ENCODE results near the gene NEB. TPM values are rescaled to one million over a fixed set of nuclear protein-coding genes. Genes with fewer than 3 reads are reported as not detected.

Gene NEB
- total and polyA plus RNA-seq, 2 donors (not counting 1 experiment from before 2014, with no cell fraction given) = 3.6 to 4.6 TPM

DNA sequence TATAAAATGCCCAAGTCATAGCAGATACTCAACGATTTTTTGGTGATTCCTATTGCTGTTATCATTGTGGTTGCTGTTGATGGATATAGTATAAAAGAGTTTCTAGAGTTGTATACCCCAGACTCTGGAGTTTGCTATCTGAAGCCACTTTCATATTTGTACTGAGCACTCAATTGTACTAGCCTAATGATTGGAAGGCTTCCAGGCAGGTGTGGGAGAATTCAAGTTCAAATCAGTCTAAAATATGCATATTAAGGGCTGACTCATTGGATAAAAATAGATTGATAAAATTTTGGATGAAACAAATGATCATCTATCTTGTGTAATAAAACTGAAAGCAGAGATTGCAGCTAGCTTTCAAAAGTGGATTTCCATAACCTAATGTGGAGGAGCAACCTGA is 122.9 kb downstream of the NEB start:
- DNase-seq (no peak), ATAC-seq (ENCODE audit: low read depth) (no peak)
- Histone ChIP-seq H3K9ac (ENCODE audit: low read length) (no peak overlapping the region), H3K27me3 (replicated peaks in 1 of 4; ENCODE audit: control extremely low read depth in 1 of 4, control insufficient read depth in 3 of 4, insufficient read depth in 4 of 4, low read length in 3 of 4) (no peaks in the 10 kb centered on the region), H3K36me3 (replicated peaks in 1 of 2; ENCODE audit: control extremely low read depth in 1 of 2, control insufficient read depth in 1 of 2, extremely low read depth in 1 of 2, insufficient read depth in 2 of 2, low read length in 1 of 2) (no peaks in the 10 kb centered on the region), H3K4me3 (ENCODE audit: control extremely low read depth in 1 of 5, extremely low read depth in 1 of 5, insufficient read depth in 1 of 5, low read depth in 2 of 5, low read length in 4 of 5) (no peak overlapping the region), H3K4me2 (replicated peaks; ENCODE audit: low read depth, low read length, poor library complexity, severe bottlenecking) (no peak overlapping the region), H3K79me2 (ENCODE audit: control insufficient read depth, insufficient read depth, low read length) (no peaks in the 10 kb centered on the region), H2AFZ (ENCODE audit: insufficient read depth, low read depth, low read length, poor library complexity, severe bottlenecking) (no peak overlapping the region), H3K9me3 (ENCODE audit: control extremely low read depth in 1 of 3, control insufficient read depth in 2 of 3, insufficient read depth in 1 of 3, low read length in 2 of 3) (no peaks in the 10 kb centered on the region), H3K27ac (ENCODE audit: low read length in 2 of 2) (no peak overlapping the region), H4K20me1 (ENCODE audit: control insufficient read depth, insufficient read depth, low read length, poor library complexity, severe bottlenecking) (no peaks in the 10 kb centered on the region), H3K4me1 (ENCODE audit: control insufficient read depth in 2 of 2, insufficient read depth in 2 of 2, low read length in 2 of 2) (no peaks in the 10 kb centered on the region)
- Mint-ChIP-seq H3K27me3 (no peaks in the 10 kb centered on the region), H3K4me1 (peaks cover 2% of the 10 kb centered on the region), H3K27ac (no peak overlapping the region), H3K4me3 (no peak overlapping the region), H3K9me3 (ENCODE audit: insufficient read depth) (no peaks in the 10 kb centered on the region)
- ChIA-PET CTCF (no interaction called here), POLR2A (no interaction called here)
- no CpG with 5 or more reads among the region's 1 CpG for WGBS (ENCODE audit: insufficient coverage)
- TF ChIP-seq EZH2 (IDR thresholded peaks at IDR 0.05; ENCODE audit: borderline replicate concordance, insufficient read depth, low read depth, low read length, poor library complexity, severe bottlenecking) (no peak), CTCF (IDR thresholded peaks at IDR 0.05) (no peak)
- intact Hi-C loops (cut with micrococcal nuclease) = no loop called here

DNA sequence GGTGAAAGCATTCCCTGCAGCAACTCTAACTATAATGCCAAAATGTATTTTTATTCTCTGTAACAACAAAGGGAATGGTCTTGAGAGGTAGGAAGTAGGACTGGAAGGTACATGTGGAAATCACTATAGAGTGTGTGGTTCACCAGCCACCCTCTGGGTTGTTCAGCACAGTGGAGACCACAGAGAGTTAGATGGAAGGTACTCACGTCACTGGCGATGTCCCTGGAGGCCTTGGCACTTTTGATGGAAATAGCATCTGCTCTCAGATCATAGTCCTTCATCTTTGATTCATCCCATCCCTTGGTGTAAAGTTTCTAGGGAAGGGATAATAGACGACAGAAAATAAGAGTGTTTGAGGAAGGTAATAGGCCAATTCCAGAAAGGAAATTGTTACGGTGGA is 124.0 kb downstream of the NEB start:
- ChIA-PET POLR2A (no interaction called here), CTCF (no interaction called here)
- intact Hi-C loops (cut with micrococcal nuclease) = no loop called here
- DNase-seq (no peak), ATAC-seq (ENCODE audit: low read depth) (no peak)
- H3K9me3 Mint-ChIP-seq (ENCODE audit: insufficient read depth) = no peaks in the 10 kb centered on the region
- H3K4me1 Mint-ChIP-seq = peaks cover 2% of the 10 kb centered on the region
- no peak overlapping the region for H3K27ac Mint-ChIP-seq
- no peaks in the 10 kb centered on the region for H3K4me1 ChIP-seq (ENCODE audit: control insufficient read depth in 2 of 2, insufficient read depth in 2 of 2, low read length in 2 of 2)
- H3K36me3 ChIP-seq (replicated peaks in 1 of 2; ENCODE audit: control extremely low read depth in 1 of 2, control insufficient read depth in 1 of 2, extremely low read depth in 1 of 2, insufficient read depth in 2 of 2, low read length in 1 of 2) = no peaks in the 10 kb centered on the region
- TF ChIP-seq EZH2 (IDR thresholded peaks at IDR 0.05; ENCODE audit: borderline replicate concordance, insufficient read depth, low read depth, low read length, poor library complexity, severe bottlenecking) = no peak
- TF ChIP-seq CTCF (IDR thresholded peaks at IDR 0.05) = no peak
- H3K4me3 Mint-ChIP-seq = no peak overlapping the region
- no peak overlapping the region for H3K4me3 ChIP-seq (ENCODE audit: control extremely low read depth in 1 of 5, extremely low read depth in 1 of 5, insufficient read depth in 1 of 5, low read depth in 2 of 5, low read length in 4 of 5)
- no peak overlapping the region for H3K4me2 ChIP-seq (replicated peaks; ENCODE audit: low read depth, low read length, poor library complexity, severe bottlenecking)
- no peak overlapping the region for H2AFZ ChIP-seq (ENCODE audit: insufficient read depth, low read depth, low read length, poor library complexity, severe bottlenecking)
- no peak overlapping the region for H3K27ac ChIP-seq (ENCODE audit: low read length in 2 of 2)
- 100% methylated on average over 1 of the region's 4 CpGs for WGBS (ENCODE audit: insufficient coverage)
- no peaks in the 10 kb centered on the region for H4K20me1 ChIP-seq (ENCODE audit: control insufficient read depth, insufficient read depth, low read length, poor library complexity, severe bottlenecking)
- H3K9ac ChIP-seq (ENCODE audit: low read length) = no peak overlapping the region
- H3K27me3 ChIP-seq (replicated peaks in 1 of 4; ENCODE audit: control extremely low read depth in 1 of 4, control insufficient read depth in 3 of 4, insufficient read depth in 4 of 4, low read length in 3 of 4) = no peaks in the 10 kb centered on the region
- no peaks in the 10 kb centered on the region for H3K79me2 ChIP-seq (ENCODE audit: control insufficient read depth, insufficient read depth, low read length)
- no peaks in the 10 kb centered on the region for H3K27me3 Mint-ChIP-seq
- no peaks in the 10 kb centered on the region for H3K9me3 ChIP-seq (ENCODE audit: control extremely low read depth in 1 of 3, control insufficient read depth in 2 of 3, insufficient read depth in 1 of 3, low read length in 2 of 3)
